ENCODE measurements around the gene RNF121. TPM values are rescaled to one million over a fixed set of nuclear protein-coding genes. Genes with fewer than 3 reads are reported as not detected.

Gene RNF121
- total and polyA plus RNA-seq, 2 of the 8 experiments (the other 6 are each of a cell fraction or from before 2014, with no cell fraction given): 39.7 to 51.6 TPM

- FAIRE-seq: no peak
- H4K20me1 ChIP-seq (replicated peaks in 1 of 2; ENCODE audit: control insufficient read depth in 1 of 2, insufficient read depth in 2 of 2, low read length in 2 of 2): peaks cover 0 to 4% of the 10 kb centered on the region in 2 experiments
- no peak overlapping the region for H2BK5ac ChIP-seq (ENCODE audit: low read depth, low read length)
- H2AK5ac ChIP-seq (ENCODE audit: low read depth, low read length): no peak overlapping the region
- no peak overlapping the region for H3K4ac ChIP-seq (replicated peaks; ENCODE audit: insufficient read length, low read depth, low read length)
- DNase-seq (ENCODE audit: low read depth in 1 of 2, low spot score in 2 of 2): no peak
- POLR2A ChIA-PET (ENCODE audit: partially characterized antibody): interaction anchor here (1.3 kb wide), 1 partner anchor 17 kb away, joined by 3 read pairs; no protein-coding TSS in a partner anchor
- H3K56ac ChIP-seq (replicated peaks; ENCODE audit: insufficient read length, low read depth, low read length): no peak overlapping the region
- H3K18ac ChIP-seq (ENCODE audit: extremely low read depth, low read length): no peak overlapping the region
- no peak overlapping the region for H3K9ac ChIP-seq (replicated peaks in 1 of 4; ENCODE audit: extremely low read depth in 1 of 4, low read depth in 3 of 4, low read length in 3 of 4)
- no peaks in the 10 kb centered on the region for H3K79me1 ChIP-seq (ENCODE audit: low read depth, low read length)
- H2BK15ac ChIP-seq (ENCODE audit: low read length): no peak overlapping the region
- CTCF ChIA-PET (ENCODE audit: partially characterized antibody): interaction anchor here (0.7 to 4.8 kb wide), 8 partner anchors 8 to 452 kb away, joined by 3 to 54 read pairs (median 5); no protein-coding TSS in a partner anchor
- no peak overlapping the region for H3K4me2 ChIP-seq (ENCODE audit: insufficient read depth in 1 of 2, low read depth in 2 of 2, low read length in 2 of 2)
- no peak overlapping the region for H3K4me3 ChIP-seq (ENCODE audit: extremely low read depth in 1 of 4, insufficient read depth in 2 of 4, low read depth in 3 of 4, low read length in 4 of 4)
- H4K8ac ChIP-seq (ENCODE audit: extremely low read depth, insufficient read depth, low read length): no peak overlapping the region
- 90% methylated on average over 3 of the region's 3 CpGs; no CpG with 5 or more reads in 1 of the 2 experiments for WGBS, 2 experiments (ENCODE audit: extremely low coverage in 1 of 2, insufficient coverage in 1 of 2, insufficient read length in 1 of 2, insufficient replicate concordance in 2 of 2, low coverage in 1 of 2, low lambda C conversion rate in 2 of 2, missing lambda C conversion rate in 1 of 2)
- H3K79me2 ChIP-seq (ENCODE audit: control insufficient read depth in 1 of 2, insufficient read depth in 2 of 2, low read length in 2 of 2): no peaks in the 10 kb centered on the region
- no peak overlapping the region for H2BK20ac ChIP-seq (ENCODE audit: low read length)
- H3K27ac ChIP-seq (ENCODE audit: low read depth, low read length): no peak overlapping the region
- no peak overlapping the region for H3K23ac ChIP-seq (ENCODE audit: insufficient read length)
- H2BK120ac ChIP-seq (replicated peaks; ENCODE audit: low read depth, low read length): no peak overlapping the region
- no peak overlapping the region for H2BK12ac ChIP-seq (ENCODE audit: low read depth, low read length)
- no peak overlapping the region for H4K5ac ChIP-seq (ENCODE audit: insufficient read length, low read depth, low read length)
- no peak overlapping the region for H3K14ac ChIP-seq (ENCODE audit: insufficient read length)
- H3K23me2 ChIP-seq (ENCODE audit: low read depth, low read length): no peaks in the 10 kb centered on the region
- H4K91ac ChIP-seq (replicated peaks; ENCODE audit: insufficient read length, low read length): no peak overlapping the region
- no peaks in the 10 kb centered on the region for H3K9me3 ChIP-seq (ENCODE audit: insufficient read depth in 2 of 2, low read depth in 1 of 2, low read length in 1 of 2)
- H3K36me3 ChIP-seq (ENCODE audit: control insufficient read depth in 2 of 4, insufficient read depth in 4 of 4, low read length in 3 of 4): peaks cover 0 to 19% (median 7%) of the 10 kb centered on the region in 4 experiments; a peak in 4 of 8 replicates
- H2AFZ ChIP-seq (ENCODE audit: low read length): no peak overlapping the region
- H3K4me1 ChIP-seq (replicated peaks in 1 of 4; ENCODE audit: control insufficient read depth in 3 of 4, insufficient read depth in 4 of 4, low read length in 3 of 4): no peaks in the 10 kb centered on the region
- H3K27me3 ChIP-seq (replicated peaks in 1 of 4; ENCODE audit: control insufficient read depth in 3 of 4, extremely low read depth in 1 of 4, insufficient read depth in 3 of 4, low read length in 3 of 4): no peaks in the 10 kb centered on the region
- no peak for TF ChIP-seq SRF (IDR thresholded peaks at IDR 0.05; ENCODE audit: low read depth, low read length)
These were observed 50.8 kb downstream of the RNF121 start for GRCh38 chr11:71979602-71980001.

All from H1 (cell line).